GM20000 (cell line): ENCODE measurements around the gene FBXO41.
A peak's percentile ranks its signal among the peaks of the same experiment; 100 is the strongest.

Experiments used
- DNase-seq: peaks from one replicate; pipeline ENCODE4 v3.0.0; 2012; ENCODE audit warnings: low spot score
- TF ChIP-seq, protein P1 (sequence below): IDR thresholded peaks from 2 replicates; pipeline ENCODE4 v1.5.1; 2012; ENCODE audit warnings: mild to moderate bottlenecking, control low read depth; ENCODE audit errors: extremely low read depth, missing control alignments

FBXO41 gene

GRCh38 chr2:73237168-73237567 is 47.1 kb downstream of the FBXO41 start:
- DNase-seq, result no peak
- TF ChIP-seq, protein P1, sequence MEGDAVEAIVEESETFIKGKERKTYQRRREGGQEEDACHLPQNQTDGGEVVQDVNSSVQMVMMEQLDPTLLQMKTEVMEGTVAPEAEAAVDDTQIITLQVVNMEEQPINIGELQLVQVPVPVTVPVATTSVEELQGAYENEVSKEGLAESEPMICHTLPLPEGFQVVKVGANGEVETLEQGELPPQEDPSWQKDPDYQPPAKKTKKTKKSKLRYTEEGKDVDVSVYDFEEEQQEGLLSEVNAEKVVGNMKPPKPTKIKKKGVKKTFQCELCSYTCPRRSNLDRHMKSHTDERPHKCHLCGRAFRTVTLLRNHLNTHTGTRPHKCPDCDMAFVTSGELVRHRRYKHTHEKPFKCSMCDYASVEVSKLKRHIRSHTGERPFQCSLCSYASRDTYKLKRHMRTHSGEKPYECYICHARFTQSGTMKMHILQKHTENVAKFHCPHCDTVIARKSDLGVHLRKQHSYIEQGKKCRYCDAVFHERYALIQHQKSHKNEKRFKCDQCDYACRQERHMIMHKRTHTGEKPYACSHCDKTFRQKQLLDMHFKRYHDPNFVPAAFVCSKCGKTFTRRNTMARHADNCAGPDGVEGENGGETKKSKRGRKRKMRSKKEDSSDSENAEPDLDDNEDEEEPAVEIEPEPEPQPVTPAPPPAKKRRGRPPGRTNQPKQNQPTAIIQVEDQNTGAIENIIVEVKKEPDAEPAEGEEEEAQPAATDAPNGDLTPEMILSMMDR, result no peak

GRCh38 chr2:73235315-73236028 is 48.8 kb downstream of the FBXO41 start:
- DNase-seq, result no peak
- TF ChIP-seq, protein P1, result no peak

DNA sequence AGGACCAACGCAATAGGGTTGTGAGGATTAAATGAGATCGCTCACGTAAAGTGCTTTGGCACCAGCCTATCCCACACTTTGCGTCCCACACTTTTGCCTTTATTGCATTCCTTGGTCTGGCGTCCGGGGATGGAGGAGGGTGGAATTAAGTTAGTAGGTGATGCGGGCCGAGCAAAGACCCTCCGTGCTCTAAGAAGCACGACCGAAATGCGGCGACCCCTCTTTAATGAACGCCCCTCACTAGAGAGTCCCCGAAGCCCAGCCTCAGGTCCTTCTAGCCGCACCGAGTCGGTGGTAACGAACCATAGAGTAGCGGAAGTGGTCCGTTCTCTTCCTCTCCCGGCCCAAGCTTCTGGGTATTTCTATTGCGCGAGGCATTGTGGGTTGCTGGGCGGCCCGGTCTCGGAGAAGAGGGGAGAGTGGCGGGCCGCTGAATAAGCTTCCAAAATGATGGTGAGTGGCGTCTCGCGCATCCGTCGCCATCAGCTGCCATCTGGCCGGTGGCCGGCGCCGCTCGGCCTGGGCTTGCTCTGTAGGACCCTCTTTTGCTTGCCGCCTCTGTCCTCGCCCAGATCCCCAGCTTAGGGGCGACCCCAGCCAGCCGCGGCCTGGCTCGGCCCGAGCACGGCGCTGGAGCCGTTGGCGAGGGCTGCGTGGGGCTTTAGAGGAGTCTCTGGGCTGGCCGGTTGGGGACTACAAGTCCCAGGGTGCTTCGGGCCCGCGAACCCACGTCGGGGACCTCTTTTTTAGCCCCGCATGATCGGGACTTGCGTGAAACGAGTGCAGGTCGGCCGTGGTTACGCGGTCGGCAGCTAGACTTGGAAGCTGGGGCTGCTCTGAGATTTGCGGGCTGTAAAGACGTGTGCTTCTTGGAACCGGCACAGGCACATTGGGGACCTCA is 50.1 kb downstream of the FBXO41 start, which contains the start of gene CCT7:
CCT7 (plus strand) TSS at position 377 of the 901 bp plus-strand sequence; CDS start at position 448, 71 bp downstream.
- TF ChIP-seq, protein P1, result no peak

GRCh38 chr2:73233154-73233931 is 50.9 kb downstream of the FBXO41 start, which contains the start of gene PRADC1:
PRADC1 (minus strand) TSS chr2:73233239; CDS start chr2:73233160, 79 bp downstream.
- peak; percentile 98 for DNase-seq
- TF ChIP-seq, protein P1, result no peak

More for the DNA sequence above, 50.1 kb downstream of the FBXO41 start, which contains the start of gene CCT7:
- peak; percentile 93 for DNase-seq

- peak; percentile 49 for DNase-seq
- TF ChIP-seq, protein P1, result no peak
Measured at GRCh38 chr2:73232403-73233153, 51.7 kb downstream of the FBXO41 start.

DNA sequence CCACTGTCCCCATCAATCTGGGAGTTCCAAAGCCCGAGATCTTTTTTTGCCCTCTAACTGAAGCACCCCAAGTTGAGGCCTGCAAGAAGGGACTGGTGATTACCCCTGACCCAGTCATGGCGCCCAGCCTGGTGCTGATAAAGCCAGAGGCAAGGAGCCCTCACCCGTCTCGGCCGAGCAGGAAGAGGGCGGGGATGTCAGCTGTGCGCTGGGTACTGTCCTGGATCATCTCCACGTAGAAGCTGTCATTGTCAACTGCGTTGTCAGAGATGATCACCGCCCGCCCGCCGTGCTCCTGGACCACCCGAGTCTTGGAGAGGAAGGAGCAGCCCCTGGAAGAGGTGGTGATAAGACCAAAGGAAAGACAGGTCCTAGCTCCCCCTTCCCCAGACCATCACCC is 55.6 kb downstream of the FBXO41 start:
- TF ChIP-seq, protein P1, result no peak
- no peak for DNase-seq
